Central memory CD8-positive, alpha-beta T cell (primary cell): ENCODE results near the gene RHBDL2.

ENCODE experiments used
- ATAC-seq: fragments of 150-1000 bp; cut with Tn5 transposase; replicated peaks from 2 replicates; pipeline ENCODE4 v1.10.0; 2022; ENCODE audit warnings: mild to moderate bottlenecking, moderate FRiP score, moderate number of reproducible peaks; ENCODE audit not compliant: poor library complexity, severe bottlenecking; ENCODE audit errors: extremely low read depth
- DNase-seq, 2 donors: peaks; one replicate each; pipeline ENCODE4 v3.0.0; 2021; ENCODE audit warnings: low spot score in 2 of 2
- H3K27ac Mint-ChIP-seq: one replicate; pipeline ENCODE4 v1.8.0; 2022; ENCODE audit warnings: low read depth, mild to moderate bottlenecking, moderate library complexity, mixed read lengths
- H3K27me3 Mint-ChIP-seq: one replicate; pipeline ENCODE4 v1.8.0; 2022; ENCODE audit warnings: mixed read lengths
- H3K36me3 Mint-ChIP-seq: one replicate; pipeline ENCODE4 v1.8.0; 2022; ENCODE audit warnings: mild to moderate bottlenecking, moderate library complexity, mixed read lengths; ENCODE audit not compliant: insufficient read depth
- H3K4me1 Mint-ChIP-seq: one replicate; pipeline ENCODE4 v1.8.0; 2022; ENCODE audit warnings: mixed read lengths
- H3K4me3 Mint-ChIP-seq: one replicate; pipeline ENCODE4 v1.8.0; 2022; ENCODE audit warnings: mild to moderate bottlenecking, moderate library complexity, mixed read lengths
- H3K9me3 Mint-ChIP-seq: one replicate; pipeline ENCODE4 v1.8.0; 2022; ENCODE audit warnings: mixed read lengths

The RHBDL2 gene

GRCh38 chr1:38891753-38892152, 49.9 kb downstream of the RHBDL2 start:
- H3K27ac Mint-ChIP-seq, result no peak overlapping the region
- no peaks in the 10 kb centered on the region for H3K27me3 Mint-ChIP-seq
- no peaks in the 10 kb centered on the region for H3K9me3 Mint-ChIP-seq
- H3K36me3 Mint-ChIP-seq, result no peaks in the 10 kb centered on the region
- no peak for DNase-seq
- no peaks in the 10 kb centered on the region for H3K4me1 Mint-ChIP-seq
- ATAC-seq, result no peak
- no peak overlapping the region for H3K4me3 Mint-ChIP-seq

- Mint-ChIP-seq H3K4me1 (no peaks in the 10 kb centered on the region), H3K36me3 (no peaks in the 10 kb centered on the region), H3K9me3 (no peaks in the 10 kb centered on the region), H3K27me3 (no peaks in the 10 kb centered on the region), H3K27ac (no peak overlapping the region), H3K4me3 (no peak overlapping the region)
- DNase-seq (no peak), ATAC-seq (no peak)
Measured at GRCh38 chr1:38889589-38889988, 52.0 kb downstream of the RHBDL2 start.

GRCh38 chr1:38888423-38889333, 53.0 kb downstream of the RHBDL2 start:
- Mint-ChIP-seq H3K27ac (no peak overlapping the region), H3K27me3 (no peaks in the 10 kb centered on the region), H3K4me1 (no peaks in the 10 kb centered on the region), H3K36me3 (no peaks in the 10 kb centered on the region), H3K9me3 (no peaks in the 10 kb centered on the region), H3K4me3 (no peak overlapping the region)
- DNase-seq, result no peak
- no peak for ATAC-seq

GRCh38 chr1:38885092-38885491, 56.5 kb downstream of the RHBDL2 start:
- Mint-ChIP-seq H3K9me3 (no peaks in the 10 kb centered on the region), H3K27ac (no peak overlapping the region), H3K4me1 (no peaks in the 10 kb centered on the region), H3K4me3 (no peak overlapping the region), H3K36me3 (no peaks in the 10 kb centered on the region), H3K27me3 (no peaks in the 10 kb centered on the region)
- DNase-seq (no peak), ATAC-seq (no peak)

GRCh38 chr1:38881487-38881886, 60.1 kb downstream of the RHBDL2 start, which contains the start of gene GJA9:
Gene GJA9, minus strand, starts transcription at chr1:38881587. Its CDS starts 5,489 bp downstream, at chr1:38876098.
- no peak for DNase-seq
- Mint-ChIP-seq H3K27me3 (no peaks in the 10 kb centered on the region), H3K36me3 (no peaks in the 10 kb centered on the region), H3K4me3 (no peak within 1 kb of the TSS), H3K9me3 (no peaks in the 10 kb centered on the region), H3K27ac (no peak within 1 kb of the TSS), H3K4me1 (no peaks in the 10 kb centered on the region)
- ATAC-seq, result no peak

- Mint-ChIP-seq H3K4me1 (peaks cover 26% of the 10 kb centered on the region), H3K9me3 (no peaks in the 10 kb centered on the region), H3K27me3 (no peaks in the 10 kb centered on the region), H3K4me3 (no peak overlapping the region), H3K36me3 (peaks cover 10% of the 10 kb centered on the region), H3K27ac (no peak overlapping the region)
- ATAC-seq, result no peak
- DNase-seq, result no peak
Measured at GRCh38 chr1:38875811-38876210, 65.8 kb downstream of the RHBDL2 start.

- Mint-ChIP-seq H3K9me3 (no peaks in the 10 kb centered on the region), H3K27me3 (no peaks in the 10 kb centered on the region), H3K4me1 (peaks cover 32% of the 10 kb centered on the region), H3K36me3 (peaks cover 13% of the 10 kb centered on the region), H3K4me3 (peak within 1 kb of the TSS; percentile 83), H3K27ac (peak within 1 kb of the TSS; percentile 82)
- DNase-seq (peak; percentile 94 to 97), ATAC-seq (peak; percentile 100)
Measured at GRCh38 chr1:38873027-38873969, 68.3 kb downstream of the RHBDL2 start, which contains the start of gene MYCBP. Gene MYCBP, minus strand, starts transcription at chr1:38873348. Its CDS starts 43 bp downstream, at chr1:38873305.

- DNase-seq (no peak), ATAC-seq (peak; percentile 38)
- Mint-ChIP-seq H3K9me3 (no peaks in the 10 kb centered on the region), H3K4me1 (peaks cover 37% of the 10 kb centered on the region), H3K36me3 (peaks cover 13% of the 10 kb centered on the region), H3K27me3 (no peaks in the 10 kb centered on the region), H3K4me3 (peak overlapping the region; percentile 83), H3K27ac (peak overlapping the region; percentile 82)
Measured at GRCh38 chr1:38872401-38873026, 69.1 kb downstream of the RHBDL2 start.

GRCh38 chr1:38870996-38871395, 70.6 kb downstream of the RHBDL2 start:
- Mint-ChIP-seq H3K36me3 (peaks cover 14% of the 10 kb centered on the region), H3K4me3 (no peak overlapping the region), H3K9me3 (no peaks in the 10 kb centered on the region), H3K4me1 (peaks cover 38% of the 10 kb centered on the region), H3K27me3 (no peaks in the 10 kb centered on the region), H3K27ac (peak overlapping the region; percentile 36)
- ATAC-seq (no peak), DNase-seq (no peak)

- ATAC-seq (no peak), DNase-seq (no peak)
- H3K9me3 Mint-ChIP-seq, result no peaks in the 10 kb centered on the region
- H3K4me3 Mint-ChIP-seq, result no peak overlapping the region
- H3K36me3 Mint-ChIP-seq, result peaks cover 8% of the 10 kb centered on the region
- peaks cover 36% of the 10 kb centered on the region for H3K4me1 Mint-ChIP-seq
- no peaks in the 10 kb centered on the region for H3K27me3 Mint-ChIP-seq
- H3K27ac Mint-ChIP-seq, result no peak overlapping the region
Measured at GRCh38 chr1:38867208-38867607, 74.4 kb downstream of the RHBDL2 start.

GRCh38 chr1:38865112-38865715, 76.4 kb downstream of the RHBDL2 start:
- Mint-ChIP-seq H3K4me1 (peaks cover 28% of the 10 kb centered on the region), H3K9me3 (no peaks in the 10 kb centered on the region), H3K36me3 (peaks cover 8% of the 10 kb centered on the region), H3K4me3 (no peak overlapping the region), H3K27ac (no peak overlapping the region), H3K27me3 (no peaks in the 10 kb centered on the region)
- DNase-seq (no peak), ATAC-seq (no peak)

GRCh38 chr1:38860454-38860795, 81.2 kb downstream of the RHBDL2 start:
- Mint-ChIP-seq H3K4me3 (peak overlapping the region; percentile 90), H3K27ac (peak overlapping the region; percentile 91), H3K36me3 (peaks cover 15% of the 10 kb centered on the region), H3K27me3 (no peaks in the 10 kb centered on the region), H3K9me3 (no peaks in the 10 kb centered on the region), H3K4me1 (peaks cover 29% of the 10 kb centered on the region)
- DNase-seq (no peak), ATAC-seq (no peak)
